Keratinocyte (primary cell): Measurements from ENCODE around the gene SH2D6. TPM values are rescaled to one million over a fixed set of nuclear protein-coding genes. Genes with fewer than 3 reads are reported as not detected.

Experiments
- DNase-seq: peaks from one replicate; pipeline ENCODE4 v3.0.0-alpha.2; 2011; ENCODE audit warnings: low read depth, missing footprints, low spot score
- FAIRE-seq: peaks from 2 replicates; lab custom pipeline; 2011; peaks lifted over from hg19 to GRCh38; lab: Jason Lieb, UNC
- H2AFZ ChIP-seq: 2 replicates; pipeline ENCODE4 v1.6.0; 2012; ENCODE audit warnings: low read length, control low read depth, inconsistent platforms; ENCODE audit not compliant: control insufficient read depth
- H3K27ac ChIP-seq: 2 replicates; pipeline ENCODE4 v1.5.1; 2011; ENCODE audit warnings: low read length; ENCODE audit not compliant: control insufficient read depth, insufficient read depth
- H3K27me3 ChIP-seq: 3 replicates; pipeline ENCODE4 v1.6.0; 2011; ENCODE audit warnings: low read length; ENCODE audit not compliant: control insufficient read depth, insufficient read depth; ENCODE audit errors: extremely low read depth
- H3K36me3 ChIP-seq, 2 experiments: 2 replicates in 1 of 2; 3 replicates in 1 of 2; pipeline ENCODE4 v1.5.1; 2011; ENCODE audit warnings: low read length in 2 of 2, mild to moderate bottlenecking in 1 of 2; ENCODE audit not compliant: control insufficient read depth in 2 of 2, insufficient read depth in 2 of 2; ENCODE audit errors: extremely low read depth in 1 of 2
- H3K4me1 ChIP-seq: 3 replicates; pipeline ENCODE4 v1.5.1; 2011; ENCODE audit warnings: low read length; ENCODE audit not compliant: control insufficient read depth, insufficient read depth; ENCODE audit errors: extremely low read depth
- H3K4me2 ChIP-seq: 3 replicates; pipeline ENCODE4 v1.6.0; 2011; ENCODE audit warnings: low read depth, low read length; ENCODE audit not compliant: control insufficient read depth, insufficient read depth; ENCODE audit errors: extremely low read depth
- H3K4me3 ChIP-seq, 3 experiments: fragments of 200-600 bp in 1 of 3; sonication (generic) in 1 of 3; 2 replicates in 2 of 3; 3 replicates in 1 of 3; pipeline ENCODE4 v1.5.1; 2011 to 2016; ENCODE audit warnings: low read length in 3 of 3, mild to moderate bottlenecking in 3 of 3, control low read depth in 2 of 3, inconsistent platforms in 1 of 3, low read depth in 1 of 3, mixed read lengths in 1 of 3, mixed run types in 1 of 3, moderate library complexity in 1 of 3; ENCODE audit not compliant: control insufficient read depth in 2 of 3, insufficient read depth in 2 of 3; ENCODE audit errors: extremely low read depth in 1 of 3
- H3K79me2 ChIP-seq: 2 replicates; pipeline ENCODE4 v1.6.0; 2012; ENCODE audit warnings: low read length; ENCODE audit not compliant: control insufficient read depth, insufficient read depth
- H3K9ac ChIP-seq: 3 replicates; pipeline ENCODE4 v1.6.0; 2011; ENCODE audit warnings: low read length; ENCODE audit not compliant: control insufficient read depth, insufficient read depth; ENCODE audit errors: extremely low read depth
- H3K9me1 ChIP-seq: 3 replicates; pipeline ENCODE4 v1.6.0; 2011; ENCODE audit warnings: low read length; ENCODE audit not compliant: control insufficient read depth, insufficient read depth; ENCODE audit errors: extremely low read depth
- H3K9me3 ChIP-seq: 2 replicates; pipeline ENCODE4 v1.5.1; 2012; ENCODE audit warnings: low read depth, low read length; ENCODE audit not compliant: control insufficient read depth
- H4K20me1 ChIP-seq: 3 replicates; pipeline ENCODE4 v1.6.0; 2011; ENCODE audit warnings: low read length; ENCODE audit not compliant: control insufficient read depth, insufficient read depth; ENCODE audit errors: extremely low read depth
- CTCF ChIP-seq, 3 experiments: IDR thresholded peaks in 1 of 3; conservative IDR thresholded peaks in 1 of 3; optimal IDR thresholded peaks in 1 of 3; 2 replicates in 2 of 3; 3 replicates in 1 of 3; pipeline versions ENCODE3 to v1.5.1; 2011; ENCODE audit warnings: low read length in 3 of 3, mild to moderate bottlenecking in 3 of 3, moderate library complexity in 2 of 3, control low read depth in 1 of 3, inconsistent platforms in 1 of 3; ENCODE audit not compliant: insufficient read depth in 2 of 3; ENCODE audit errors: extremely low read depth in 1 of 3
- EZH2 ChIP-seq: IDR thresholded peaks from one replicate; pipeline ENCODE4 v1.6.1; 2012; ENCODE audit warnings: inconsistent platforms, mild to moderate bottlenecking, low read length, moderate library complexity
- dilution Hi-C: fragments of 300-500 bp; cut with MboI; formaldehyde crosslinking; loops from one replicate; pipeline ENCODE4 v1.7.0; 2020; ENCODE audit warnings: low sequenced_read_pairs; ENCODE audit not compliant: extremely low pct_ligation_motif_present
- polyA plus RNA-seq, 5 experiments: library from polyadenylated mRNA; depleted of rRNA in 3 of 5; stranded (reverse) in 3 of 5; stranded (forward) in 1 of 5; unstranded in 1 of 5; fragments of >200 nt; gene quantifications; 1 replicate in 1 of 5; 2 replicates in 3 of 5; 3 replicates in 1 of 5; pipeline versions ENCODE4 v1.2.1 to v1.2.3, GENCODE V29; 2011 to 2012; ENCODE audit warnings: missing spikeins in 2 of 5, low read depth in 1 of 5, low replicate concordance in 1 of 5

The SH2D6 gene
- polyA plus RNA-seq, 1 donor (not counting 4 experiments of a cell fraction or from before 2014, with no cell fraction given): 0.10 TPM

GRCh38 chr2:85476624-85477023, 58.1 kb downstream of the SH2D6 start:
- Histone ChIP-seq H2AFZ (peak overlapping the region; percentile 8), H3K9ac (no peak overlapping the region), H3K9me3 (no peaks in the 10 kb centered on the region), H3K4me1 (peaks cover 29% of the 10 kb centered on the region), H3K36me3 (no peaks in the 10 kb centered on the region), H3K27me3 (no peaks in the 10 kb centered on the region), H3K27ac (no peak overlapping the region), H4K20me1 (no peaks in the 10 kb centered on the region), H3K79me2 (no peaks in the 10 kb centered on the region), H3K9me1 (no peaks in the 10 kb centered on the region), H3K4me3 (no peak overlapping the region), H3K4me2 (no peak overlapping the region)
- TF ChIP-seq CTCF (optimal IDR thresholded peaks at IDR 0.05 in 1 of 3, IDR thresholded peaks at IDR 0.05 in 1 of 3, conservative IDR thresholded peaks at IDR 0.05 in 1 of 3; ENCODE audit: extremely low read depth in 1 of 3, insufficient read depth in 2 of 3, low read length in 3 of 3) (no peak), EZH2 (no peak)
- DNase-seq (no peak), FAIRE-seq (no peak)
- dilution Hi-C loops: no loop called here

DNA sequence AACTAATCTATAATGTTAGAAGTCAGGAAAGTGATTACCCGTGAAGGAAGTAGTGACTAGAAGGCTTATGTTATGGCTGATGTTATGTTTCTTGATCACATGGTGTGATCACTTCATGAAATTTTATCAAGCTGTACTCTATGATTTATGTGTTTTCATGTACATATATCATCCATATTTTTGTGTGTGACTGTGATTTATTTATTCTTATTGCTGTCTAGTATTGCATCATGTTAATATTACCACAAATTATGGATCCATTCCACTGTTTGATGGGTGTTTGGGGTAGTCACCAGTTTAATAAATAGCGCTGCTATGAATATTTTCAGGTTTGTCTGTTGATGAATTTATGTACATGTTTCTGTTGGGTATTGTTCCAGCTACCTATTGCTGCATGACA, 59.4 kb downstream of the SH2D6 start:
- no peaks in the 10 kb centered on the region for H4K20me1 ChIP-seq
- FAIRE-seq: no peak
- H3K9me3 ChIP-seq: no peaks in the 10 kb centered on the region
- H3K4me1 ChIP-seq: peaks cover 16% of the 10 kb centered on the region
- H3K4me3 ChIP-seq: no peak overlapping the region
- no peak overlapping the region for H3K9ac ChIP-seq
- no peak overlapping the region for H3K27ac ChIP-seq
- dilution Hi-C loops: no loop called here
- H3K36me3 ChIP-seq: no peaks in the 10 kb centered on the region
- H2AFZ ChIP-seq: no peak overlapping the region
- no peaks in the 10 kb centered on the region for H3K27me3 ChIP-seq
- TF ChIP-seq EZH2 (no peak), CTCF (optimal IDR thresholded peaks at IDR 0.05 in 1 of 3, IDR thresholded peaks at IDR 0.05 in 1 of 3, conservative IDR thresholded peaks at IDR 0.05 in 1 of 3; ENCODE audit: extremely low read depth in 1 of 3, insufficient read depth in 2 of 3, low read length in 3 of 3) (no peak)
- H3K4me2 ChIP-seq: no peak overlapping the region
- H3K9me1 ChIP-seq: no peaks in the 10 kb centered on the region
- no peak for DNase-seq
- H3K79me2 ChIP-seq: no peaks in the 10 kb centered on the region
